Endothelial cell of umbilical vein (primary cell): ENCODE results near the gene PRKD1. TPM values are rescaled to one million over a fixed set of nuclear protein-coding genes. Genes with fewer than 3 reads are reported as not detected.

Experiments
- Bru-seq: library from RNA; stranded (reverse); fragments of 400-500 nt; gene quantifications from one replicate; lab custom pipeline; 2021; lab: Mats Ljungman, UMichigan
- BruChase-seq, 2 experiments: library from RNA; stranded (reverse); fragments of 400-500 nt; gene quantifications; one replicate each; lab custom pipeline; 2021; lab: Mats Ljungman, UMichigan
- BruUV-seq: library from RNA; stranded (reverse); fragments of 400-500 nt; replicated peaks from 2 replicates; lab custom pipeline; 2021; lab: Mats Ljungman, UMichigan
- CTCF ChIA-PET: fragments of 300-600, 350-600 bp; sonication (Branson Sonifier 250); formaldehyde crosslinking; loops from one replicate; lab custom pipeline; 2021; ENCODE audit warnings: antibody characterized with exemption, inconsistent platforms; lab: Charles Lee
- POLR2A ChIA-PET: fragments of 300-600, 350-600 bp; sonication (Branson Sonifier 250); formaldehyde crosslinking; loops from one replicate; lab custom pipeline; 2021; ENCODE audit warnings: antibody characterized with exemption, inconsistent platforms; lab: Charles Lee
- DNase-seq: peaks from one replicate; pipeline ENCODE4 v3.0.0-alpha.2; 2011; ENCODE audit warnings: low read depth, low spot score
- FAIRE-seq: peaks from 2 replicates; lab custom pipeline; 2011; peaks lifted over from hg19 to GRCh38; lab: Jason Lieb, UNC
- H2AFZ ChIP-seq: 2 replicates; pipeline ENCODE4 v1.6.0; 2012; ENCODE audit warnings: low read depth, low read length, control low read depth, inconsistent platforms
- H3K27ac ChIP-seq: 2 replicates; pipeline ENCODE4 v1.5.1; 2011; ENCODE audit warnings: low read depth, mild to moderate bottlenecking, control low read depth, low read length, moderate library complexity; ENCODE audit not compliant: insufficient read depth
- H3K27me3 ChIP-seq, 2 experiments: 2 replicates each; pipeline versions ENCODE4 v1.6.0 to v1.6.1; 2011; ENCODE audit warnings: low read length in 2 of 2, mixed read lengths in 1 of 2; ENCODE audit not compliant: control insufficient read depth in 2 of 2, insufficient read depth in 2 of 2
- H3K36me3 ChIP-seq, 2 experiments: 2 replicates in 1 of 2; 3 replicates in 1 of 2; pipeline ENCODE4 v1.5.1; 2011; ENCODE audit warnings: low read length in 2 of 2, mild to moderate bottlenecking in 1 of 2, moderate library complexity in 1 of 2; ENCODE audit not compliant: control insufficient read depth in 2 of 2, insufficient read depth in 2 of 2; ENCODE audit errors: extremely low read depth in 1 of 2
- H3K4me1 ChIP-seq: 3 replicates; pipeline ENCODE4 v1.5.1; 2011; ENCODE audit warnings: mild to moderate bottlenecking, low read length; ENCODE audit not compliant: control insufficient read depth, insufficient read depth; ENCODE audit errors: extremely low read depth
- H3K4me2 ChIP-seq: 2 replicates; pipeline ENCODE4 v1.6.1; 2011; ENCODE audit warnings: low read length, control low read depth, mixed read lengths; ENCODE audit not compliant: insufficient read depth
- H3K4me3 ChIP-seq, 3 experiments: fragments of 200-600 bp in 1 of 3; sonication (generic), shearing (Covaris generic) in 1 of 3; replicated peaks in 1 of 3; 2 replicates each; pipeline ENCODE4 v1.5.1; 2011 to 2016; ENCODE audit warnings: control low read depth in 3 of 3, low read length in 3 of 3, mild to moderate bottlenecking in 2 of 3, inconsistent platforms in 1 of 3, low read depth in 1 of 3, moderate library complexity in 1 of 3; ENCODE audit not compliant: insufficient read depth in 1 of 3
- H3K79me2 ChIP-seq: 2 replicates; pipeline ENCODE4 v1.6.0; 2012; ENCODE audit warnings: low read length, inconsistent platforms; ENCODE audit not compliant: control insufficient read depth, insufficient read depth
- H3K9ac ChIP-seq: replicated peaks from 2 replicates; pipeline ENCODE3; 2011; ENCODE audit warnings: low read length, control low read depth; ENCODE audit not compliant: insufficient read depth; ENCODE audit errors: extremely low read depth
- H3K9me1 ChIP-seq: replicated peaks from 3 replicates; pipeline ENCODE4 v1.6.0; 2011; ENCODE audit warnings: mild to moderate bottlenecking, low read length; ENCODE audit not compliant: control insufficient read depth, insufficient read depth; ENCODE audit errors: extremely low read depth
- H3K9me3 ChIP-seq: replicated peaks from 2 replicates; pipeline ENCODE4 v1.5.1; 2012; ENCODE audit warnings: low read length, inconsistent platforms; ENCODE audit not compliant: control insufficient read depth, insufficient read depth
- H4K20me1 ChIP-seq: replicated peaks from 2 replicates; pipeline ENCODE3; 2011; ENCODE audit warnings: mild to moderate bottlenecking, low read length; ENCODE audit not compliant: control insufficient read depth, insufficient read depth; ENCODE audit errors: extremely low read depth
- CTCF ChIP-seq, 2 donors: IDR thresholded peaks; 1 replicate in 1 of 2; 2 replicates in 1 of 2; pipeline ENCODE4 v1.5.1; 2011; ENCODE audit warnings: low read length in 2 of 2, mild to moderate bottlenecking in 2 of 2, moderate library complexity in 2 of 2, control low read depth in 1 of 2, inconsistent platforms in 1 of 2, low read depth in 1 of 2; ENCODE audit not compliant: insufficient read depth in 1 of 2; ENCODE audit errors: extremely low read depth in 1 of 2
- EZH2 ChIP-seq: IDR thresholded peaks from 2 replicates; pipeline ENCODE4 v1.6.1; 2012; ENCODE audit warnings: borderline replicate concordance, low read depth, mild to moderate bottlenecking, moderate library complexity, low read length, inconsistent platforms; ENCODE audit not compliant: severe bottlenecking
- JUN ChIP-seq: IDR thresholded peaks from 2 replicates; pipeline ENCODE4 v1.6.1; 2011; ENCODE audit warnings: borderline replicate concordance, low read depth; ENCODE audit not compliant: insufficient read length, insufficient read depth
- MYC ChIP-seq: IDR thresholded peaks from one replicate; pipeline ENCODE4 v1.6.1; 2011; ENCODE audit warnings: mild to moderate bottlenecking, low read depth, low read length
- POLR2A ChIP-seq: IDR thresholded peaks from 2 replicates; pipeline ENCODE4 v1.6.1; 2012; ENCODE audit warnings: low read depth, mild to moderate bottlenecking, control low read depth, low read length
- dilution Hi-C: fragments of 300-500 bp; cut with MboI; formaldehyde crosslinking; loops from one replicate; pipeline ENCODE4 v1.15.0; 2019; ENCODE audit warnings: low sequenced_read_pairs; ENCODE audit not compliant: extremely low pct_ligation_motif_present
- intact Hi-C: fragments of 100-400 bp; cut with micrococcal nuclease; formaldehyde crosslinking; loops from one replicate; pipeline ENCODE4 v1.10.0; 2022
- long read RNA-seq: library from polyadenylated mRNA; stranded (forward); transcript quantifications from one replicate; pipeline ENCODE4 v2.0.0, GENCODE V29; 2021
- polyA minus RNA-seq, 3 experiments: library from RNA; depleted of rRNA, polyadenylated mRNA; stranded (reverse); fragments of >200 nt; gene quantifications; 1 replicate in 1 of 3; 2 replicates in 2 of 3; pipeline ENCODE4 v1.2.3, GENCODE V29; 2011
- polyA plus RNA-seq, 4 experiments: library from polyadenylated mRNA; depleted of rRNA in 3 of 4; stranded (reverse) in 3 of 4; unstranded in 1 of 4; fragments of >200 nt; gene quantifications; 2 replicates each; pipeline versions ENCODE4 v1.2.1 to v1.2.3, GENCODE V29; 2011 to 2012; ENCODE audit warnings: missing spikeins in 1 of 4
- total RNA-seq: library from RNA; stranded (reverse); gene quantifications from 2 replicates; pipeline ENCODE4 v1.2.3, GENCODE V29; 2021

PRKD1 gene
- total RNA-seq (10.3 and 10.9 TPM in 2 replicates), polyA plus RNA-seq (3.5 and 3.9 TPM in 2 replicates), polyA minus RNA-seq (14.3 and 16.7 TPM in 2 replicates), Bru-seq, nascent RNA (percentile 69 among the genes with signal in this experiment), BruChase-seq, experiment 1, labeled RNA remaining after a 6-hour chase (percentile 51 among the genes with signal in this experiment), BruChase-seq, experiment 2, labeled RNA remaining after a 2-hour chase (percentile 62 among the genes with signal in this experiment)
- polyA plus RNA-seq (2011; cell fraction: cytosol; rRNA removed): 4.3 and 4.5 TPM in 2 replicates
- 11.4 and 14.3 TPM in 2 replicates for polyA plus RNA-seq (2011; cell fraction: nucleus; rRNA removed)
- polyA plus RNA-seq (2012): 1.8 and 4.7 TPM in 2 replicates
- polyA minus RNA-seq (2011; cell fraction: cytosol; rRNA and poly(A)+ RNA removed): not detected
- 32.3 and 42.7 TPM in 2 replicates for polyA minus RNA-seq (2011; cell fraction: nucleus; rRNA and poly(A)+ RNA removed)
- long read RNA-seq, partial matches to known transcripts: 1 of 1 reads
- long read RNA-seq, other reads (novel, unspliced or antisense): 0 of 1 reads

- BruUV-seq: no TSS peak
- ChIA-PET CTCF (interaction anchor here (0.7 to 1.3 kb wide), 6 partner anchors 185 to 1164 kb away, joined by 3 to 8 read pairs (median 4); no protein-coding TSS in a partner anchor), POLR2A (no interaction called here)
- no peaks in the 10 kb centered on the region for H3K9me1 ChIP-seq
- H3K4me1 ChIP-seq: peaks cover 13% of the 10 kb centered on the region
- H3K4me3 ChIP-seq: peak within 1 kb of the TSS; percentile 56 to 73 (median 57)
- FAIRE-seq (no peak), DNase-seq (peak; percentile 62)
- H2AFZ ChIP-seq: peak within 1 kb of the TSS; percentile 87
- peak within 1 kb of the TSS; percentile 31 for H3K27ac ChIP-seq
- TF ChIP-seq JUN (no peak), CTCF (IDR thresholded peaks at IDR 0.05; ENCODE audit: extremely low read depth in 1 of 2, insufficient read depth in 1 of 2, low read depth in 1 of 2, low read length in 2 of 2) (peak in 1 of 2 donors; percentile 22), MYC (no peak), POLR2A (no peak), EZH2 (peak; percentile 37)
- H3K36me3 ChIP-seq: no peaks in the 10 kb centered on the region
- H3K79me2 ChIP-seq: peaks cover 1% of the 10 kb centered on the region
- dilution Hi-C loops: no loop called here
- H3K4me2 ChIP-seq: peak within 1 kb of the TSS; percentile 62
- no peaks in the 10 kb centered on the region for H4K20me1 ChIP-seq
- no peaks in the 10 kb centered on the region for H3K9me3 ChIP-seq
- peaks cover 0 to 2% of the 10 kb centered on the region in 2 experiments for H3K27me3 ChIP-seq
- peak within 1 kb of the TSS; percentile 60 for H3K9ac ChIP-seq
- intact Hi-C loops: loop anchor here (1.0 to 10.0 kb wide), 8 partner anchors 185 to 1163 kb away; partner anchors contain the start of genes FOXG1 and G2E3
Measured at GRCh38 chr14:29927376-29928116, at the start of gene PRKD1. TSS of gene PRKD1 (minus strand) at chr14:29927847.
